PC-9 (cell line): ENCODE measurements around the gene ZNF341. TPM values are rescaled to one million over a fixed set of nuclear protein-coding genes. Genes with fewer than 3 reads are reported as not detected.

Experiments
- BruUV-seq: library from RNA; stranded (reverse); fragments of 400-500 nt; replicated peaks from 2 replicates; lab custom pipeline; 2021; lab: Mats Ljungman, UMichigan
- CTCF ChIA-PET: fragments of 300-600 bp; sonication (Branson Sonifier 250); formaldehyde crosslinking; loops from one replicate; lab custom pipeline; 2022; ENCODE audit warnings: antibody characterized with exemption; lab: Charles Lee
- POLR2A ChIA-PET: fragments of 300-600 bp; sonication (Branson Sonifier 250); formaldehyde crosslinking; loops from one replicate; lab custom pipeline; 2022; ENCODE audit warnings: antibody characterized with exemption; ENCODE audit not compliant: unreplicated experiment; lab: Charles Lee
- DNase-seq, 2 experiments: peaks; one replicate each; pipeline versions ENCODE4 v3.0.0 to v3.0.0-alpha.2; 2015 to 2022; ENCODE audit warnings: mixed read lengths in 1 of 2
- H2AFZ ChIP-seq: fragments of 200-600 bp; sonication (generic); 2 replicates; pipeline ENCODE4 v1.8.1; 2017; ENCODE audit warnings: antibody characterized with exemption
- H3F3A ChIP-seq: fragments of 200-600 bp; sonication (generic); 2 replicates; pipeline ENCODE4 v1.8.1; 2017; ENCODE audit warnings: antibody characterized with exemption, mild to moderate bottlenecking, low read depth; ENCODE audit not compliant: insufficient read depth
- H3K27ac ChIP-seq: fragments of 200-600 bp; sonication (generic); 2 replicates; pipeline ENCODE4 v1.6.1; 2016; ENCODE audit warnings: mixed run types
- H3K27me3 ChIP-seq: fragments of 200-600 bp; sonication (generic); 2 replicates; pipeline ENCODE4 v1.6.1; 2016; ENCODE audit warnings: low read depth, mixed run types; ENCODE audit not compliant: insufficient read depth
- H3K36me3 ChIP-seq: fragments of 200-600 bp; sonication (generic); 2 replicates; pipeline ENCODE4 v1.6.1; 2016; ENCODE audit warnings: low read depth, mixed run types
- H3K4me1 ChIP-seq: fragments of 200-600 bp; sonication (generic); replicated peaks from 2 replicates; pipeline ENCODE4 v1.6.1; 2016; ENCODE audit warnings: mixed run types; ENCODE audit not compliant: insufficient read depth
- H3K4me2 ChIP-seq: fragments of 200-600 bp; sonication (generic); 2 replicates; pipeline ENCODE4 v1.6.1; 2017; ENCODE audit warnings: mixed run types
- H3K4me3 ChIP-seq: fragments of 200-600 bp; sonication (generic); 2 replicates; pipeline ENCODE4 v1.6.1; 2016; ENCODE audit warnings: mixed run types
- H3K79me2 ChIP-seq: fragments of 200-600 bp; sonication (generic); 2 replicates; pipeline ENCODE4 v1.6.1; 2017; ENCODE audit warnings: low read depth, mixed run types
- H3K9me2 ChIP-seq: fragments of 200-600 bp; sonication (generic); 2 replicates; pipeline ENCODE4 v1.8.1; 2017; ENCODE audit warnings: mild to moderate bottlenecking; ENCODE audit not compliant: insufficient read depth
- H3K9me3 ChIP-seq: fragments of 200-600 bp; sonication (generic); 2 replicates; pipeline ENCODE4 v1.8.1; 2016; ENCODE audit warnings: low read depth; ENCODE audit not compliant: insufficient read depth
- H4K20me1 ChIP-seq: fragments of 200-600 bp; sonication (generic); 2 replicates; pipeline ENCODE4 v1.8.1; 2017; ENCODE audit not compliant: insufficient read depth
- CTCF ChIP-seq: fragments of 200-600 bp; sonication (generic); conservative IDR thresholded peaks from 2 replicates; pipeline ENCODE4 v1.6.1; 2017; ENCODE audit warnings: mixed run types, antibody characterized with exemption, mild to moderate bottlenecking, moderate library complexity
- EZH2 ChIP-seq: fragments of 200-600 bp; sonication (generic); IDR thresholded peaks from 2 replicates; pipeline ENCODE4 v1.8.0; 2017; ENCODE audit warnings: antibody characterized with exemption, low read depth
- intact Hi-C: fragments of 100-400 bp; cut with micrococcal nuclease; formaldehyde crosslinking; loops from one replicate; pipeline ENCODE4 v1.10.0; 2022; ENCODE audit not compliant: unreplicated experiment
- total RNA-seq: library from RNA; stranded (reverse); gene quantifications from 2 replicates; pipeline ENCODE4 v1.2.3, GENCODE V29; 2021

ZNF341 gene
- total RNA-seq, 1 experiment from 2014 or later, result 5.6 TPM

GRCh38 chr20:33825340-33826269, 93.8 kb downstream of the ZNF341 start:
- no TSS peak for BruUV-seq
- H3K4me1 ChIP-seq, result peaks cover 17% of the 10 kb centered on the region
- no peaks in the 10 kb centered on the region for H3K9me2 ChIP-seq
- H3F3A ChIP-seq, result peaks cover 21% of the 10 kb centered on the region; the same call in 1 of the 2 replicates
- H4K20me1 ChIP-seq, result peaks cover 95% of the 10 kb centered on the region
- peaks cover 100% of the 10 kb centered on the region for H3K79me2 ChIP-seq
- POLR2A ChIA-PET, result interaction anchor here (0.7 to 0.8 kb wide), 2 partner anchors 15 to 424 kb away, joined by 3 to 8 read pairs; partner anchors contain the start of gene CHMP4B
- CTCF ChIA-PET, result no interaction called here
- H3K36me3 ChIP-seq, result peaks cover 9% of the 10 kb centered on the region
- H3K27ac ChIP-seq, result peak overlapping the region; percentile 52
- TF ChIP-seq CTCF (no peak), EZH2 (no peak)
- peak overlapping the region; percentile 36 for H3K4me2 ChIP-seq
- peak in 1 of 2 experiments; percentile 49 for DNase-seq
- intact Hi-C loops, result no loop called here
- H2AFZ ChIP-seq, result no peak overlapping the region
- H3K9me3 ChIP-seq, result no peaks in the 10 kb centered on the region
- no peak overlapping the region for H3K4me3 ChIP-seq
- H3K27me3 ChIP-seq, result no peaks in the 10 kb centered on the region

GRCh38 chr20:33826270-33826897, 94.6 kb downstream of the ZNF341 start:
- no peak overlapping the region for H2AFZ ChIP-seq
- no peak overlapping the region for H3K4me3 ChIP-seq
- peaks cover 17% of the 10 kb centered on the region for H3K4me1 ChIP-seq
- no peaks in the 10 kb centered on the region for H3K27me3 ChIP-seq
- peaks cover 9% of the 10 kb centered on the region for H3K36me3 ChIP-seq
- H3K79me2 ChIP-seq, result peaks cover 100% of the 10 kb centered on the region
- CTCF ChIA-PET, result interaction anchor here (0.6 kb wide), 1 partner anchor 79 kb away, joined by 3 read pairs; no protein-coding TSS in a partner anchor
- peaks cover 94% of the 10 kb centered on the region for H4K20me1 ChIP-seq
- POLR2A ChIA-PET, result interaction anchor here (0.6 to 0.8 kb wide), 3 partner anchors 15 to 425 kb away, joined by 3 to 8 read pairs (median 4); partner anchors contain the start of gene CHMP4B
- no peaks in the 10 kb centered on the region for H3K9me3 ChIP-seq
- peak overlapping the region; percentile 36 for H3K4me2 ChIP-seq
- 0 out of 2 replicates have a peak overlapping the region, but pooled peaks have one; percentile 26 for H3K27ac ChIP-seq
- peaks cover 26% of the 10 kb centered on the region; the same call in 1 of the 2 replicates for H3F3A ChIP-seq
- DNase-seq, result no peak
- TF ChIP-seq CTCF (no peak), EZH2 (no peak)
- intact Hi-C loops, result no loop called here
- BruUV-seq, result no TSS peak
- H3K9me2 ChIP-seq, result no peaks in the 10 kb centered on the region

- Histone ChIP-seq H3K4me3 (no peak overlapping the region), H3K4me1 (peaks cover 17% of the 10 kb centered on the region), H3K79me2 (peaks cover 100% of the 10 kb centered on the region), H3K27me3 (no peaks in the 10 kb centered on the region), H3K36me3 (peaks cover 9% of the 10 kb centered on the region), H3K9me3 (no peaks in the 10 kb centered on the region), H3F3A (peaks cover 28% of the 10 kb centered on the region; the same call in 1 of the 2 replicates), H3K4me2 (no peak overlapping the region), H4K20me1 (peaks cover 92% of the 10 kb centered on the region), H3K27ac (0 out of 2 replicates have a peak overlapping the region, but pooled peaks have one; percentile 26), H2AFZ (no peak overlapping the region), H3K9me2 (no peaks in the 10 kb centered on the region)
- no peak for DNase-seq
- ChIA-PET CTCF (no interaction called here), POLR2A (interaction anchor here (0.6 kb wide), 1 partner anchor 415 kb away, joined by 4 read pairs; no protein-coding TSS in a partner anchor)
- BruUV-seq, result no TSS peak
- intact Hi-C loops, result no loop called here
- TF ChIP-seq EZH2 (no peak), CTCF (no peak)
These were observed 95.3 kb downstream of the ZNF341 start for GRCh38 chr20:33827109-33827508.
